AG09309 (cell line): ENCODE measurements around the gene IQSEC2.

Experiments used
- DNase-seq: peaks from one replicate; pipeline ENCODE4 v3.0.0-alpha.2; 2010; ENCODE audit warnings: low read depth
- H3K4me3 ChIP-seq: 2 replicates; pipeline ENCODE4 v1.5.1; 2011; ENCODE audit warnings: mild to moderate bottlenecking, low read depth, low read length, moderate library complexity; ENCODE audit not compliant: control insufficient read depth
- TF ChIP-seq, protein P1 (sequence below): IDR thresholded peaks from 2 replicates; pipeline ENCODE4 v1.5.1; 2011; ENCODE audit warnings: mild to moderate bottlenecking, low read depth, low read length, inconsistent platforms; ENCODE audit not compliant: insufficient read depth, control insufficient read depth; ENCODE audit errors: missing control alignments

IQSEC2 gene

DNA sequence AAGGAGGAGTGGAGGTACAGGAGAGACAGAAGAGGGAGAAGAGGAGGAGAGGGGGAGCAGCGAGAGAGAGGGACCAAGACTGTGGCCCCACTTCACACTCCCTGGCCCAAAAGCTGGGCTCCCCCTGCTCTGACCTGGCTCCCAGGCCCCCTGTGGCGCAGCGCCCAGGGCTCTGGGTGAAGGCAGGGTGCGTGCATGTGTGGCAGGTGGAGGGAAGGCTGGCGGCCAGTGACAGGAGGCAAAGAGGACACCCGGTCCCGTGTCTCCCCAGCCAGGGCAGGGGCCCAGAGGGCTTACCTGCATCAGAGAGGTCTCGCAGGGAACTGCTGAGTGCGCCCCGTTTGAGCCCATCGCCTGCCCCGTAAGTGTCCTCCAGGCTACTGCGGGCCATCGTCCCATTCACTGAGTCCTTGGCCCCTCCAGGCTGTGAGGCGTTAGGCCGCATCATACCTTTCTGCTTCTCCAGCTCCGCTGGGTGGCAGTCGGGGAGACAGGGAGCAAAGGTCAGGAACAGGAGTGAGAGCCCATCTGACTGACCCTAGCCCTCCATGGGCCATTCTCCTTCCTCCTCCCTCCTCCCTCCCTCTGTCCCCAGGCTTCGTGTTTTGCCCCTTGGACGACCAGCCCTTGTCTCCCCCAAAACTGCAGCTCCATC, 45.2 kb downstream of the IQSEC2 start:
- no peak for DNase-seq
- H3K4me3 ChIP-seq, result no peak overlapping the region
- TF ChIP-seq, protein P1, sequence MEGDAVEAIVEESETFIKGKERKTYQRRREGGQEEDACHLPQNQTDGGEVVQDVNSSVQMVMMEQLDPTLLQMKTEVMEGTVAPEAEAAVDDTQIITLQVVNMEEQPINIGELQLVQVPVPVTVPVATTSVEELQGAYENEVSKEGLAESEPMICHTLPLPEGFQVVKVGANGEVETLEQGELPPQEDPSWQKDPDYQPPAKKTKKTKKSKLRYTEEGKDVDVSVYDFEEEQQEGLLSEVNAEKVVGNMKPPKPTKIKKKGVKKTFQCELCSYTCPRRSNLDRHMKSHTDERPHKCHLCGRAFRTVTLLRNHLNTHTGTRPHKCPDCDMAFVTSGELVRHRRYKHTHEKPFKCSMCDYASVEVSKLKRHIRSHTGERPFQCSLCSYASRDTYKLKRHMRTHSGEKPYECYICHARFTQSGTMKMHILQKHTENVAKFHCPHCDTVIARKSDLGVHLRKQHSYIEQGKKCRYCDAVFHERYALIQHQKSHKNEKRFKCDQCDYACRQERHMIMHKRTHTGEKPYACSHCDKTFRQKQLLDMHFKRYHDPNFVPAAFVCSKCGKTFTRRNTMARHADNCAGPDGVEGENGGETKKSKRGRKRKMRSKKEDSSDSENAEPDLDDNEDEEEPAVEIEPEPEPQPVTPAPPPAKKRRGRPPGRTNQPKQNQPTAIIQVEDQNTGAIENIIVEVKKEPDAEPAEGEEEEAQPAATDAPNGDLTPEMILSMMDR, result no peak

DNA sequence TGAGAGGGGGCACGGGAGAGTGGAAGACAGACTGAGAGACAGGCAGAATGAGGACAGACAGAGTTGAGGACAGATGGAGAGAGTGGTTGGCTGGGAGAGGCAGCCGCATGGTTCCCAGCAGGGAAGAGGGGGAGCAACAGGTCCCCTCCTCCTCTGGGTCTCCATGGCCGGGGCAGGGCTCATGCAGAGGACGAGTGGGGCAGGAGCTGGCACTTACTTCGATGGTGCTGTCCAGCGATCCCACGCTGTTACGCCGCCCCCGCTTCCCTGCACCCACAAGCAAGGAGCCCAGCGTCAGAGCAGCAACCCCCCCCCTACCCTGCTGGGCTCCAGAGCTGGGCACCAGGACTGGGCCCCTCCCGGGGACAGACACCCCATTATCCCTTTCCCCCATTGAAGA, 45.8 kb downstream of the IQSEC2 start:
- TF ChIP-seq, protein P1, result no peak
- DNase-seq, result no peak
- H3K4me3 ChIP-seq, result no peak overlapping the region

DNA sequence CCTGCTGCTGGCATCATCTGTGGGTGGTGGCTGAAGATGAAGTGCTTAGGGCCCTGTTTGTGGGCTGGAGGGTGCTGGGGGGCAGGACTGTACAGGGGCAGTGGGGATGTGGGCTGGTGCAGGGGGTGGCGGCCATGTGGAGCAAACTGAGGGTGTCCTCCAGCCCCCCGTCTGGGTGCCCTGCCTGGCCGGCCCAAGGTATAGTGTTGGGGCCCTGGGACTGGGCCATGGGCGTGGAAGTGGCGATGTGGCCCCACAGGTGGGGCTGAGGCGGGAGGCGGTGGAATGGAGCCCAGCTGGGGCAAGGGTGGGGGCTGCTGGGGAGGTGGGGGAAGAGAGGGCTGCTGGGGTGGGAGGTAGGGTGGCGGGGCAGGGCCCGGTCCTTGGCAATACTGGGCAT, 46.9 kb downstream of the IQSEC2 start:
- no peak for DNase-seq
- no peak overlapping the region for H3K4me3 ChIP-seq
- TF ChIP-seq, protein P1, result no peak

DNA sequence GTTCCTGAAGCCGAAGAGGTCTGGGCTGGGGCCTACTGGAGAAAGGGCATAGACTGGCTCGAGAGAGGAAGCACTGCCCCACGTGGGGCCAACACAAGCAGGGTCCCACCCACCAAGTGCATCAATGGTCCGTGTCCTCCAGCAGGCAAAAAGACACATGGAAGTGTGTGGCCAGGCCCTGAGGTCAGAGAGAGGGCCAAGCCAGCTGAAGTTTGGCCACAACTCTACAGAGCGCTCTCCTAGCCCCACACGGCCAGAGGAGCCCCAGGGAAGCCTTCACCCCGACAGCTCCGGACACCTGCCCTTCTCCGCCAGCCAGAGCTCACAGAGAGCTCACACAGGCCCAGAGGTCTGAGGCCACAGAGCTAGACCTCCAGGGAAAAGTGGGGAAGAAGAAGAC, 47.8 kb downstream of the IQSEC2 start:
- TF ChIP-seq, protein P1, result no peak
- H3K4me3 ChIP-seq, result no peak overlapping the region
- DNase-seq, result no peak

DNA sequence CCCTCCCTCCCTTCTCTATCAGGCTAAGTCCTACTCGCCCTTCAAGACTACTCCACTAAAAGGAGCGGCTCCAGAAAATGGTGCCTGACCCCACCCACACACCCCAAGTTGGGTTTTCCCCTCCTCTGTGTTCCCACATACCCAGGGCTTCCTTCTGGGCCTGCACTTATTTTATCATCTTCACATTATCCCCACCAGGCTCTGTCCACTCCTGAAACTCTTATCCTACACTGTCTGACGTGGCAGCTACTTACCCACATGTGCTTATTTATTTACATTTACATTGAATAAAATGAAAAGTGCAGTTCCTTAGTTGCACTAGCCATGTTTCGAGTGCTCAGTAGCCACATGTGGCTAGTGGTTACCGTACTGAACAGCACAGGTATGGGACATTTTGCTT, 51.3 kb downstream of the IQSEC2 start:
- TF ChIP-seq, protein P1, result no peak
- no peak overlapping the region for H3K4me3 ChIP-seq
- no peak for DNase-seq

DNA sequence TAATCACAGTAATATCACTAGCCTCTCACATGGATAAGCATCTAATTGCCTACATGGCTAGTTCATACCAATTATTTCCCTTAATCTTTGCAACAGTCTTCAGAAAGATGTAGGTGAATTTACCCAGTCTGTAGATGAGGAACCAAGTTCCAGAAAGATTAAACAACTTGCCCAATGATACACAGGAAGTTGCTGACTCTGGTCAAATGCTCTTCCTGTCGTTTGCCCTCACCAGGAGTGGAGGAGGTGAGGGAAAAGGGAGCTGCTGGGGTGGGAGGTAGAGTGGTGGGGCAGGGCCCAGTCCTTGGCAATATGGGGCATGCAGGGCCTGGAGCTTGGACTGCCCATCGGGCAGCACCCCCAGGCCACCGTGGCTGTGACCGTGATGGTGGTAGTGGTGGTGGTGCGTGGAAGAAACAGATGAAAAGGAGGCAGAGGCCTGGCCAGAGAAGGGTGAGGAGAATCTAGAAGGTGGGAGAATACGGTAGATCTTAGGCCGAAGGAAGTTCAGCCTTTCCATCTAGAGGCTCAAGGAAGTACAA, 54.1 kb downstream of the IQSEC2 start:
- no peak for DNase-seq
- no peak overlapping the region for H3K4me3 ChIP-seq

More for the DNA sequence above, 54.1 kb downstream of the IQSEC2 start:
- TF ChIP-seq, protein P1, result no peak
